ENCODE data around the gene TEKT3. TPM values are rescaled to one million over a fixed set of nuclear protein-coding genes. Genes with fewer than 3 reads are reported as not detected.

Gene TEKT3
- not detected in 2 replicates for total RNA-seq (2014; rRNA removed; shearing (Covaris generic))

DNA sequence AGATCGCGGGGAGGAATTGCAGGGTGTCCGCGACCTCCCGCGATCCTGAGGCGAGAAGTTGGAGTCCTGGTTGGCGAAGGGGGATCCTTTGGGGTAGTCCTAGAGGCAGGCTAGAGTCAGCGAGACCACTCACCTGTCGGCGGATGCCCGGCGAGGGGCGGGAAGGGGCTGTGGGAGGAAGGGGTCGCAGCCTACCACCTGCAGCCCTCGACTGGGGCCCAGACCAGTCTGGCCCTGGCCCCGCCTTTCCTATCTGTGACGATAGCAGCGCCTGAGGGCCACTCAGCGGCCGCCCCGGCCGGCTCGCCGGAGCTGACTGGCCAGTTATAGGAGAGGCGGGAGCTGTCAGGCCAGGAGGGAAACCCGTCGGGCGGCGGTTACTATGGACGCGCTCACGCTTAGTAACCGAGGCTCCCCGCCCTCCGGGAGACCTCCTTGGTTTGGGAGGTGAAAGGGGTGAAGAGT lies at the start of gene TEKT3:
Gene TEKT3, minus strand, starts transcription at position 213 of the 465 bp plus-strand sequence. CDS start 10,012 bp downstream, outside the sequence.
- no peak within 1 kb of the TSS for H3K27ac ChIP-seq
- DNase-seq: no peak
- no peaks in the 10 kb centered on the region for H3K4me1 ChIP-seq
- H3K36me3 ChIP-seq: no peaks in the 10 kb centered on the region
- H3K27me3 ChIP-seq: peaks cover 4% of the 10 kb centered on the region; the same call in 1 of the 2 replicates
- H3K9me3 ChIP-seq (replicated peaks): no peaks in the 10 kb centered on the region
- H3K4me3 ChIP-seq: no peak within 1 kb of the TSS

DNA sequence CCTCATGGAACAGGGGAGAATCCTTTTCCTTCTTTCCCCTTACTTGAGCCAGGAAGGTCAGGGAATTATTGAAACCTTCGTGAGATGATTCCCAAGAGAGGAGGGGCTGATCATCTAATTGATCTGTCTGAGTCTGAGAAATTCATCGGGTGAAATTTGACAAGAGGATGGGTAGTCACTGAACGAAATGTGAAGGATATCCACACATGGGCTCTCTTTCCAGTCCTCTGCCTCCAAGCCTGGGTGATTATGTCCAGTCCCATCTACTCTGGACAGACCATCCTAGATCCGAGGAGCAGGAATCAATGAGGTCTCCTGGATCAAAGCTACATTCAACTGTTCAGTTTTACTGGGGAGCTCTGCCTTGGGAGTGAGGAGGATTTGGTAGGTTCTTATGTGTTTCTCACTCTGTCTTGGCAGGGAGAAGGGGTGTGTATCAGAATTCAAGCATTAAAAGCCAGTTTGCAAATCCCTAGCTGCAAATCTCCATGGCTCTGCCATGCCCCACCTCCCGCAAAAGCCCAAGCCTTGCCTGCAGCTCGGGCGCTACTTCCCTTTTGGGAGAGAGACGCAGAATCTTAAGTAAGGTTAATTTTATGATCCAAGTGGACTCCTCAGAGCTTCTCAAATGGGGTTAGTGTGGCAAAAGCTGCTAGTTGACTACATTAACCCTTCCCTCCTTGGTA lies 47.1 kb upstream of the TEKT3 start:
- Histone ChIP-seq H3K36me3 (no peaks in the 10 kb centered on the region), H3K4me1 (peaks cover 2% of the 10 kb centered on the region; the same call in 1 of the 2 replicates)

DNA sequence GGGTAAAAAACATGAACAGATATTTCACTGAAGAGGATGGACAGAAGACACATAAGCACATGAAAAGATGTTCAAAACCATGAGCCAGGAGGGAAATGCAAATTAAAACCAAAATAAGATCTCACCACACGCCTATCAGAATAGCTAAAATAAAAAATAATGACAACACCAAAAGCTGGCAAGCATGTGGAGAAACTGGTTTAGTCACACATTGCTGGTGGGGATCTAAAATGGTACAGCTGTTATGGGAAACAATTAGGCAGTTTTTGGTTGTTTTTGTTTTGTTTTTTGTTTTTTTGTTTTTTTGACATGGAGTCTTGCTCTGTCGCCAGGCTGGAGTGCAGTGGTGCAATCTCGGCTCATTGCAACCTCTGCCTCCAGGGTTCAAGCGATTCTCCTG lies 44.7 kb upstream of the TEKT3 start:
- Histone ChIP-seq H3K27ac (no peak overlapping the region), H3K27me3 (no peaks in the 10 kb centered on the region), H3K9me3 (replicated peaks) (no peaks in the 10 kb centered on the region; the same call in 1 of the 2 replicates), H3K4me1 (peaks cover 2% of the 10 kb centered on the region; the same call in 1 of the 2 replicates), H3K36me3 (no peaks in the 10 kb centered on the region), H3K4me3 (no peak overlapping the region)
- DNase-seq: no peak

More for the DNA sequence above, 47.1 kb upstream of the TEKT3 start:
- no peak overlapping the region for H3K4me3 ChIP-seq
- no peaks in the 10 kb centered on the region; the same call in 1 of the 2 replicates for H3K9me3 ChIP-seq (replicated peaks)
- no peaks in the 10 kb centered on the region for H3K27me3 ChIP-seq
- no peak for DNase-seq
- H3K27ac ChIP-seq: no peak overlapping the region

DNA sequence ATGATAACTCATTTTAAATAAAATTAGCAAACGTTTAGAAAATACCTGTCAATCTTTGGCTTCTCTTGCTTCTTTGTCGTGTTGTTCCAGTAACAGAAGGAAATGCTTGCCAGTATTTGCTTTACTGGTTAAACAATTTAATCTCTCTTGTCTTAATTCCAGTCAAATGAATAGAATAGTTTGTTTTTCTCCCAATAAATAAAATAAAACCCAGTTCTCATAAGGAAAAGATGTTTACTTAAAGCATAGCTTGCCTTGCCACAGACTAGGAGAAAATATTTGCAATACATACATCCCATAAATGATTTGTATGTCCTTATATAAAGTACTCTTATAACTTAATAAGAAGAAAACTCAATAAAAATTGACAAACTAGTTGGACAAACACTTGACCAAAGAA lies 43.9 kb upstream of the TEKT3 start:
- H3K36me3 ChIP-seq: no peaks in the 10 kb centered on the region
- peaks cover 2% of the 10 kb centered on the region; the same call in 1 of the 2 replicates for H3K4me1 ChIP-seq
- H3K4me3 ChIP-seq: no peak overlapping the region
- no peaks in the 10 kb centered on the region; the same call in 1 of the 2 replicates for H3K9me3 ChIP-seq (replicated peaks)
- no peaks in the 10 kb centered on the region for H3K27me3 ChIP-seq
- no peak for DNase-seq
- no peak overlapping the region for H3K27ac ChIP-seq

DNA sequence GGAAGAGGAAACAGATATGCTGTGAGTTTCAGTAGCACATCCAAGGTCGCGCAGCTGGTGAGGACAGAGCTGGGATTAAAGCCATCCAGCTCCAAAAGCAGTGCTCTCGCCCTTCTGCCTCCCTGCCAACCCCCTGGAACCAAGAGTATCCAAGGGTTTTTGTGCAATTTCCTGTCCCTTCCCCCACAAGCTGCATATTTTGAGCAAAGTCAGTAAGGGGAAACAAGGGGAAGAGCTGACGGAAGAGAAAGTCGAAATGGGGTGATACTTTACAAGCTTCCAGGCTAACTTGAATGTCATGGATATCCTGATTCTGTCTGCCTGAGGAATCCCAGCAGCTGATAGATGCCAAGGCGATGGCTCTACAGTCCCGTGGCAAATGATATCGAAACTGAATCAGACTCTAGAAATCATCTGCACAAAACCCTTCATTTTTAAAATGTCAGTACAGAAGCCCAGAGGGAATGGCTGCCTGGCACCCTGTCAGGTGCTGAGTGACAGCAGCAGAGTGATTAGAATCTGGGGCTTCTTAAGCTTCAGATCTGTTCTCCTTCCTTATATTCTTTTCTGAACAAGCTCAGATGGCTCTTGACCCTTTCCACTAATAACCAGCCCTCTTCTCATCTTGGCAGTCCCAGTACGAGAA lies 42.9 kb upstream of the TEKT3 start:
- Histone ChIP-seq H3K27me3 (no peaks in the 10 kb centered on the region), H3K36me3 (no peaks in the 10 kb centered on the region), H3K27ac (no peak overlapping the region), H3K4me3 (peak overlapping the region; percentile 24), H3K9me3 (replicated peaks) (no peaks in the 10 kb centered on the region; the same call in 1 of the 2 replicates), H3K4me1 (peaks cover 2% of the 10 kb centered on the region; the same call in 1 of the 2 replicates)
- DNase-seq: peak in 1 of 2 experiments; percentile 48

DNA sequence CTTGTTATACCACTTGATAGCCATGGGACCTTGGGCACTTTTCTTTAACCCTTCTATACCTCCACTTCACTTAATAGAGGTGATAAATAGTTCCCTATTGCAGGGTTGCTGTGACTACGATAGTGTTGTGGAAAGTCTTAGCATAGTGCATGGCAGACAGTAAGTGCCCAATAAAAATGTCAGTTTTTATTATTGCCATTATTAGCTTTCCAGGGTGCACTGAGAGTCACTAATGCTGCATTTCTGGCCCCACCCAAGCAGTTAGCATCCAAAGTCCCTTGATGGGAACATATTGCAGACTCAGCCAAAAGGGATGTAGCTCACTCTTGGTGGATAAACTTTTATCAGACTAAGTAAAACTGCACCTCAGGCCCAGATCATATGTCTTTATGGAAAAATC lies 41.5 kb upstream of the TEKT3 start:
- Histone ChIP-seq H3K27me3 (no peaks in the 10 kb centered on the region), H3K27ac (no peak overlapping the region), H3K4me1 (peaks cover 2% of the 10 kb centered on the region; the same call in 1 of the 2 replicates), H3K9me3 (replicated peaks) (no peaks in the 10 kb centered on the region; the same call in 1 of the 2 replicates), H3K36me3 (no peaks in the 10 kb centered on the region), H3K4me3 (no peak overlapping the region)
- DNase-seq: no peak

DNA sequence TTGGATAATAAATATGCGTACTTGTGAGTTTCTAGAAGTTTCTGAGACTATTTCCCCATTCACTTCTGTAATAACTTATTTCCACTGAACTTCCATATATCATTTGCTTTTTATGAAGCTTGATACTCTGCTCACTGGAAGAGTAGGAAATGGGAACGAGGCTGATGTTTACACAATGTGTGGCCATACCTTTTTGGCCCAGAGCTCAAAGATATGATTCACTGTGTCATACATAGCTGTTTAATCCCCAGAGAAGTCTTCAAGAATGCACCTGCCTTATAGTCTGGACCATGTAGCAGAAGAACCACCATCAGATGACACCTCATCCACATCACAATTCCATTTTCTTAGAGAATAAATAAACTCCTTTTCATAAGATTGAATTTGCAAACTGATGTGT lies 40.3 kb upstream of the TEKT3 start:
- peaks cover 6% of the 10 kb centered on the region for H3K4me1 ChIP-seq
- no peak for DNase-seq
- H3K27me3 ChIP-seq: no peaks in the 10 kb centered on the region
- H3K36me3 ChIP-seq: no peaks in the 10 kb centered on the region
- no peak overlapping the region for H3K27ac ChIP-seq
- H3K4me3 ChIP-seq: no peak overlapping the region
- no peaks in the 10 kb centered on the region for H3K9me3 ChIP-seq (replicated peaks)

DNA sequence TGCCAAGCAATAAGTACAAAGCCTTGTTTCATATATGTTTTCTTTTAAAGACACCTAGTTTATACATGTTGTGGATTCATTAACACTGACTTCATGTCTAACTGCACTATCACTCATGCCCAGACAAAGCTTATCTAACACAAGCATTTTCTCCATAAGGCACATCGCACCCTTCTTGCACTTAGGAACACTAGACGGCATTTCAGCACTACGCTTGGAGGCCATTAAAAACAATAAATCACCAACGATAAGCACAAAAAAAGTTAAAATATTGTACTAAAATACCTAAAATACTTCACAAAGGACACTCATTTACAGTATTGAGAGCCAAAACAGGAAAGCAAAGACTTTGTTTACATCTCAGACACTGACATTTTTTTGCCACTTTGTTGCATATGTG lies 39.0 kb upstream of the TEKT3 start:
- H3K27me3 ChIP-seq: no peaks in the 10 kb centered on the region
- no peak overlapping the region for H3K4me3 ChIP-seq
- no peak for DNase-seq
- H3K36me3 ChIP-seq: no peaks in the 10 kb centered on the region
- H3K27ac ChIP-seq: no peak overlapping the region
- H3K4me1 ChIP-seq: peaks cover 6% of the 10 kb centered on the region
- H3K9me3 ChIP-seq (replicated peaks): no peaks in the 10 kb centered on the region

DNA sequence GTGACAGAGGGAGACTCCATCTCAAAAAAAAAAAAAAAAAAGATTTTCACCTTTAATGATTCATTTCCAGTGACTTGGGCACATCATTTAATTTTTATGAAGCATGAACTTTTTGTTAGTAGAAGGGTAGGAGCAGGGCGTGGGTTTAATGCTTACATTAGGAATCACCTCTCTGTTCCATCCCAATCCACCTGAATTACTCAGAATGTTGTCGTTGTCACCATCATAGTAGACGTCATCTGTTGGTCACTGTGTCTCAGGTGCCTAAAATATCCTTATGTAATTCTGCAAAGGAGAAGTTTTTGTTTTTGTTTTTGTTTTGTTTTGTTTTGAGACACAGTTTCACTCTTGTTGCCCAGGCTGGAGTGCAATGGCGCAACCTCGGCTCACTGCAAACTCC lies 38.3 kb upstream of the TEKT3 start:
- H3K36me3 ChIP-seq: no peaks in the 10 kb centered on the region
- H3K4me1 ChIP-seq: peaks cover 6% of the 10 kb centered on the region
- no peak for DNase-seq
- H3K4me3 ChIP-seq: no peak overlapping the region
- no peaks in the 10 kb centered on the region for H3K9me3 ChIP-seq (replicated peaks)
- H3K27me3 ChIP-seq: no peaks in the 10 kb centered on the region
- no peak overlapping the region for H3K27ac ChIP-seq

DNA sequence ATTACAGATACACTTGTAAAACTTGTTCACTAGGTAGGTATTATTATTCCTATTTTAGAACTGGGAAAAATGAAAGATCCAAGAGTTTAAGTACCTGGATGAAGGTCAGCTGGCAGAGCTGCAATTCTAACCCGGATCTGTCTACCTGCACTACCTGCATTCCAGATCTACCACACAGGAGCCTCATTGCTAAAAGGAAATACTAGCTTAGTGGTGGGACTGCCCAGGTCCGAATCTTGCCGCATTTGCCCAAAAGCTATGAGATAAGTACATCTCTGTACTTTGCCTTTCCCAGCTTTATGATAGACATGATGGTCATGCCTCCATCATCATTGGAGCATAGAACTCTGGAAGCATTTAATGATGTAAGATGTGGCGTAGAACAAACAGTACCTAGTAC lies 36.8 kb upstream of the TEKT3 start:
- Histone ChIP-seq H3K4me3 (no peak overlapping the region), H3K4me1 (peaks cover 4% of the 10 kb centered on the region; the same call in 1 of the 2 replicates), H3K27ac (no peak overlapping the region), H3K9me3 (replicated peaks) (no peaks in the 10 kb centered on the region), H3K27me3 (no peaks in the 10 kb centered on the region), H3K36me3 (no peaks in the 10 kb centered on the region)
- no peak for DNase-seq

DNA sequence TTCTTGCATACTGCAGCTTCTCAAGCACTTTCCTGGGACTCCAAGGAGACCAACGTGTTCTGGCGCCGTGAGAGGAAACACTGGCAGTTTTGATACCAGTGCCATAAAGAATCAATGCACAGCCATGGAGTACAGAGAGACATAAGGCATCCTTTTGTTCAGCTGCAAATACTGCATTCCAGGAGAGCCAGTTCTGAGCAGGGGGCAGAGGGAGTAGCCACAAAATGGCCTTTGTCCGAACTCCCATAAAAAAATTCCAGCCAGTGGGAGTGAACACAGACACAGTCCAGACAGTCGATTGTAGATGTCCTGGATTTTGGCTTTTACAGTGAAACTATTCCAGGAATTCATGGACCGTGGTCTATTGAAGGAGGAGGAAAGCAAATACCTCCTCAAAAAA lies 36.2 kb upstream of the TEKT3 start:
- Histone ChIP-seq H3K27ac (peak overlapping the region; percentile 16; the same call in 1 of the 2 replicates), H3K4me3 (peak overlapping the region; percentile 21)
- DNase-seq: peak; percentile 67 to 75

DNA sequence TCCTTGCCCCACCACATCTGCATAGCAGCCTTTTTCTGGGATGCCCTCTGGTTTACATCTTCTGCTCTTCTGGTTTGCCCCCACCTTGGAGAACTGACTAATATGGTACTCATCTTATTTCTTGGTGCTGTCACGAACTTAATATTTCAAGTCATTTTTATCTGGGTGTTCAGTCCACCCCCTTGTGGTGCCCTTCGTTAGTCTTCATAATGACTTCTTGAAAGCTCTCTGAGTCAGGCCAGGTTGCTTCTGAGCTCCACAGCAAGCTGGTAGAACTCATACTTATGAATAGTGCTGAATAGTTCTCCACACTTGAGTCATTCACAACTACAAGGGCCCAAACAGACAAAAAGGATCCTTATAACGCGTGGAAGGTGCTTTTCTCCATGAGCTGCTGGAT lies 35.8 kb upstream of the TEKT3 start:
- no peaks in the 10 kb centered on the region for H3K36me3 ChIP-seq
- peak overlapping the region; percentile 16; the same call in 1 of the 2 replicates for H3K27ac ChIP-seq
- H3K9me3 ChIP-seq (replicated peaks): no peaks in the 10 kb centered on the region
- peaks cover 4% of the 10 kb centered on the region; the same call in 1 of the 2 replicates for H3K4me1 ChIP-seq
- H3K27me3 ChIP-seq: no peaks in the 10 kb centered on the region
- DNase-seq: no peak
- H3K4me3 ChIP-seq: peak overlapping the region; percentile 21

More for the DNA sequence above, 36.2 kb upstream of the TEKT3 start:
- Histone ChIP-seq H3K9me3 (replicated peaks) (no peaks in the 10 kb centered on the region), H3K36me3 (no peaks in the 10 kb centered on the region), H3K4me1 (peaks cover 4% of the 10 kb centered on the region; the same call in 1 of the 2 replicates), H3K27me3 (no peaks in the 10 kb centered on the region)

DNA sequence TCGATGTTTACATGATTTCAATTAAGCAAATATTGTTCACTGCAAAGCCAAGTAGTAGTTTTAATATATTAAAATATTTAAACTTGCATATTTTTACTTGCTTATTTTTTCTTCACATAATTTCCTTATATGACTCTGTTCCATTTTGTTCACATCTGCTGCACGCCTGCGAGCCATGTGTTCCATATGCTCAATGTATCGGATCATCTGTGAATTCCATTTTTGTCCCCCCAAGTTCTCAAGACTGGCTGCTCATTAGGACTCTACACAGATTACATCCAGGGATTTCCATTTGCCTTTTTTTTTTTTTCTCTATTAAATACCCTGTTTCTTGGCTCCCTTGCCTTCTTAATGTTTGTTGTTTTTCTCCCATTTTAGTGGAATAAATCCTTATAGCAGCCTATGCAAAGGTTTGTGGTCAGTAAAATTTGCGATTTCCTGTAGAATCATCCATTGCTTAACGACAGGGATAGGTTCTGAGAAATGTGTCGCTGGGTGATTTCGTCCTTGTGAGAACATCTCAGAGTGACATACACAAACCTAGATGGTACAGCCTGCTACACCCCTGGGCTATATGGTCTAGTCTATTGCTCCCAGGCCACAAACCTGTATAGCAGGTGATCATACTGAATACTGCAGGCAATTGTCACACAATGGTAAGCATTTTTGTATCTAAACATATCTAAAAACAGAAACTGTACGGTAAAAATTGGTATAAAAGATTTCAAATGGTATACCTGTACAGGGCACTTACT lies 30.2 kb upstream of the TEKT3 start:
- DNase-seq: no peak
- Histone ChIP-seq H3K36me3 (no peaks in the 10 kb centered on the region), H3K4me3 (no peak overlapping the region), H3K4me1 (no peaks in the 10 kb centered on the region), H3K27me3 (no peaks in the 10 kb centered on the region; the same call in 1 of the 2 replicates), H3K9me3 (replicated peaks) (peaks cover 2% of the 10 kb centered on the region), H3K27ac (no peak overlapping the region)

DNA sequence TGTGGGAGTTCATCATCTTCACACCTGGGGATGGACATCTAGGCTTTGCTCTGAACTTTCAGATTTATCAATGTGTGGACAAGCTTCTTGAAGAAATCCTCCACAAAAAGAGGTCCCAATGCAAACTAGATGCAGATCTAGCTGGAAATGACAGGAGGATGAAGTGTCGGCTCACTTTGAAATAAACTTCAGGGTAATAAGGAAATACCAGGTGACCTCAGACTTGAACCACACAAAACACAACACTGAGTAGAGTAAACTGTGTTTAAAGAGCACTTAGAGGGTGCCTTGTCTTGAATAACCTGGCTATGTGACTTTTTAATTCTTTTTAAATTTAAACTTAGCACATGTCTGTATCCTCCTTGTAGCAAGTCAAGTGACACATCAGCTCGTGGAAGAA lies 27.2 kb upstream of the TEKT3 start:
- Histone ChIP-seq H3K27me3 (no peaks in the 10 kb centered on the region; the same call in 1 of the 2 replicates), H3K9me3 (replicated peaks) (peaks cover 10% of the 10 kb centered on the region), H3K4me3 (no peak overlapping the region), H3K36me3 (no peaks in the 10 kb centered on the region), H3K4me1 (no peaks in the 10 kb centered on the region), H3K27ac (no peak overlapping the region)
- no peak for DNase-seq

Data from SJCRH30 (cell line).